ENCODE results near the gene MED7. TPM values are rescaled to one million over a fixed set of nuclear protein-coding genes. Genes with fewer than 3 reads are reported as not detected.
"Not testable (repeated sequence)": the region's sequence is repeated elsewhere in the genome, so short reads cannot be mapped to it uniquely, and the experiment has no call there.

Gene MED7
- polyA plus RNA-seq, 2 of the 4 experiments (the other 2 are of a cell fraction): 22.6 to 23.0 TPM

DNA sequence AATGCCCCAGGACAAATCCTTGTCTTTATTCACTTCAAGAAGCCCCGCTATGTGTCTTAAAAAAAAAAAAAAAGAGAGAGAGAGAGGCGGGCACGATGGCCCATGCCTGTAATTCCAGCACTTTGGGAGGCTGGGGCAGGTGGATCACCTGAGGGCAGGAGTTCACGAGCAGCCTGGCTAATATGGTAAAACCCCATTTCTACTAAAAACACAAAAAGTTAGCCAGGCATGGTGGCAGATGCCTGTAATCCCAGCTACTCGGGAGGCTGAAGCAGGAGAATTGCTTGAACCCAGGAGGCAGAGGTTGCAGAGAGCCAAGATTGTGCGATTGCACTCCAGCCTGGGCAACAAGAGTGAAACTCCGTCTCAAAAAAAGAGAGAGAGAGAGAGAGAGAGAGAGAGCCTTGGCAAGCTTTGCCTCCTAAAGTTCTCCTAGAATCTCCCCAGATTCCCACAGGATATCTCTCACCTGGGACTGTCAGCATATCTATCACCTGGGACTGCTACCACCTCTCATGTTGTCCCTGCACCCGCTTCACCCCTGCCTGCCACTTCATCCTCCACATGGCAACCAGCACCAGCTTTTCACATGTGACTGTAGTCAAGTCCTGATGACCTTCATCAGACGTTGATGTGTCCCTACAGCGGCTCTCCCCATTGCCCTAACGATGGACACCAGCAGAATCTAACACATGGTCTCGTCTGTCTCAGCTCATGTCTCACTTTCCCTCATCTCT, 43.8 kb upstream of the MED7 start:
- no peak for ATAC-seq
- H3K27ac ChIP-seq: no peak overlapping the region
- H3K4me1 ChIP-seq: no peaks in the 10 kb centered on the region
- no peak for DNase-seq (ENCODE audit: low read depth in 1 of 2, low spot score in 1 of 2)
- CTCF ChIA-PET: no interaction called here
- TF ChIP-seq CEBPB (IDR thresholded peaks at IDR 0.05): no peak
- no peak for TF ChIP-seq ZNF302 (CRISPR knock-in tag; IDR thresholded peaks at IDR 0.05)
- no peak for TF ChIP-seq RCOR1 (IDR thresholded peaks at IDR 0.05; ENCODE audit: low read depth, low read length)
- no peak for TF ChIP-seq RARB (CRISPR knock-in tag; IDR thresholded peaks at IDR 0.05)
- no peak overlapping the region for H3K4me3 ChIP-seq
- H3K4me2 ChIP-seq: no peak overlapping the region
- H3K9me3 ChIP-seq: peaks cover 4% of the 10 kb centered on the region; the same call in 1 of the 3 replicates
- POLR2A ChIA-PET: no interaction called here
- 39% methylated on average over 12 of the region's 12 CpGs for WGBS (ENCODE audit: missing lambda C conversion rate)
- FAIRE-seq: no peak

DNA sequence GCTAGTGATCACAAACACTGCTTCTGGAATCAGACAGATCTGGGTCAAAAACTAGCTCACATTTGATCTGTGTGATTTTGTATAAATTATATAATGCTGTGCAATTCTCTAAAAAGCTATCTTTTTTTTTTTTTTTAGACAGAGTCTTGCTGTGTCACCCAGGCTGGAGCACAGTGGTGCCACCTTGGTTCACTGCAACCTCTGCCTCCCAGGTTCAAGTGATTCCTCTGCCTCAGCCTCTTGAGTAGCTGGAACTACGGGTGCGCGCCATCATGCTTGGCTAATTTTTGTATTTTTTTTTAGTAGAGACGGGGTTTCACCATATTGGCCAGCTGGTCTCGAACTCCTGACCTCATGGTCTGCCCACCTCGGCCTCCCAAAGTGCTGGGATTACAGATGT, 42.5 kb upstream of the MED7 start:
- DNase-seq (ENCODE audit: low read depth in 1 of 2, low spot score in 1 of 2); H3K9me3 ChIP-seq; ATAC-seq; H3K4me2 ChIP-seq; FAIRE-seq; H3K4me3 ChIP-seq; POLR2A ChIA-PET; H3K4me1 ChIP-seq; H3K27ac ChIP-seq: not testable (repeated sequence)
- CTCF ChIA-PET: interaction anchor here (0.6 to 0.7 kb wide), 3 partner anchors 85 to 427 kb away, joined by 3 to 4 read pairs (median 3); no protein-coding TSS in a partner anchor
- 65% methylated on average over 6 of the region's 6 CpGs for WGBS (ENCODE audit: missing lambda C conversion rate)

DNA sequence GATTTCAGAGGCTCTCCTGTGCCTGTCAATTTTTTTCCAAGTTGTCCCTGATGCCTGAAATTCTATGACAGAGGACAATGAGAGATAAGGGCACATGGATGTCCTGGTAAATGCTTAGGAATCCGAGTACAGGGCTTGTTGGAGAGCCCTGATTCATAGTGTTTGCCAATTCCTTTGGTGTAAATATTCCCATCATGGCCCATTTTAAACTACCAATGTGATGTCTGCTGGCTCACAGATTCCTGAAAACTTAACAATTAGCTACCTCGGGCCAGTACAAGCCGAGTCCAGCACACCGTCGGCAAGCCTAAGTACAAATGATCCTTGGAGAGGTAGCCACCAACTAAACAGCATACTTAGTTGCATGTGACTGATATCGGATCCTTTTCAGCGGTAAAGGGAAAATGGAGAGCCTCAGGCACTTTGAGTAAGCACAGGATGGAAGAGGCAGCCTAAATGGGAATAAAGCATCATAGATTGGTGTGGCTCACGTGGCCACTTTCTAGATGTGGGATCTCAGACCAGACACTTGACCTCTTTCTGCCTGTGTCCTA, 41.5 kb upstream of the MED7 start:
- Histone ChIP-seq H3K4me1 (no peaks in the 10 kb centered on the region), H3K4me2 (no peak overlapping the region), H3K9me3 (peaks cover 4% of the 10 kb centered on the region; the same call in 1 of the 3 replicates), H3K27ac (no peak overlapping the region), H3K4me3 (no peak overlapping the region)
- no peak for TF ChIP-seq EHF (CRISPR knock-in tag; IDR thresholded peaks at IDR 0.05)
- no peak for TF ChIP-seq CHD4 (IDR thresholded peaks at IDR 0.05; ENCODE audit: borderline replicate concordance)
- no peak for TF ChIP-seq CBX8 (IDR thresholded peaks at IDR 0.05)
- TF ChIP-seq REST (IDR thresholded peaks at IDR 0.05): no peak
- TF ChIP-seq ZC3H11A (IDR thresholded peaks at IDR 0.05): no peak
- no peak for TF ChIP-seq NR3C1 (IDR thresholded peaks at IDR 0.05)
- no peak for TF ChIP-seq TFCP2L1 (CRISPR knock-in tag; IDR thresholded peaks at IDR 0.05)
- no peak for TF ChIP-seq FOSB (CRISPR knock-in tag; IDR thresholded peaks at IDR 0.05)
- no peak for TF ChIP-seq EP300 (IDR thresholded peaks at IDR 0.05)
- TF ChIP-seq, protein P1, sequence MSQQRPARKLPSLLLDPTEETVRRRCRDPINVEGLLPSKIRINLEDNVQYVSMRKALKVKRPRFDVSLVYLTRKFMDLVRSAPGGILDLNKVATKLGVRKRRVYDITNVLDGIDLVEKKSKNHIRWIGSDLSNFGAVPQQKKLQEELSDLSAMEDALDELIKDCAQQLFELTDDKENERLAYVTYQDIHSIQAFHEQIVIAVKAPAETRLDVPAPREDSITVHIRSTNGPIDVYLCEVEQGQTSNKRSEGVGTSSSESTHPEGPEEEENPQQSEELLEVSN (IDR thresholded peaks at IDR 0.05; ENCODE audit: borderline replicate concordance, low read depth): no peak
- TF ChIP-seq HOXB5 (CRISPR knock-in tag; IDR thresholded peaks at IDR 0.05): no peak
- TF ChIP-seq MAZ (IDR thresholded peaks at IDR 0.05; ENCODE audit: borderline replicate concordance, low read depth, low read length): no peak
- TF ChIP-seq EHMT2 (IDR thresholded peaks at IDR 0.05; ENCODE audit: low read depth): no peak
- no peak for TF ChIP-seq RCOR1 (IDR thresholded peaks at IDR 0.05; ENCODE audit: low read depth, low read length)
- TF ChIP-seq KDM1A (IDR thresholded peaks at IDR 0.05; ENCODE audit: low read depth): no peak
- TF ChIP-seq ELK1 (IDR thresholded peaks at IDR 0.05; ENCODE audit: low read depth, low read length): no peak
- TF ChIP-seq HOXA7 (CRISPR knock-in tag; IDR thresholded peaks at IDR 0.05): no peak
- no peak for TF ChIP-seq MAFK (IDR thresholded peaks at IDR 0.05; ENCODE audit: partially characterized antibody)
- ChIA-PET POLR2A (no interaction called here), CTCF (no interaction called here)
- no peak for FAIRE-seq
- no peak for ATAC-seq
- DNase-seq (ENCODE audit: low read depth in 1 of 2, low spot score in 1 of 2): no peak
- 34% methylated on average over 8 of the region's 8 CpGs for WGBS (ENCODE audit: missing lambda C conversion rate)
